GM12891 (cell line): Measurements from ENCODE around the gene PROM1. TPM values are rescaled to one million over a fixed set of nuclear protein-coding genes. Genes with fewer than 3 reads are reported as not detected.

Experiments used
- DNase-seq: peaks from one replicate; pipeline ENCODE4 v3.0.0; 2011; ENCODE audit warnings: low spot score; ENCODE audit not compliant: insufficient read length
- FAIRE-seq: peaks from 2 replicates; lab custom pipeline; 2011; peaks lifted over from hg19 to GRCh38; lab: Jason Lieb, UNC
- PAX5 ChIP-seq: IDR thresholded peaks from 2 replicates; pipeline ENCODE4 v1.6.1; 2011; ENCODE audit warnings: low read length, moderate library complexity, mild to moderate bottlenecking; ENCODE audit not compliant: insufficient read depth, severe bottlenecking
- POLR2A ChIP-seq: IDR thresholded peaks from 2 replicates; pipeline ENCODE4 v1.6.1; 2011; ENCODE audit warnings: low read depth, low read length, control low read depth
- POLR2AphosphoS5 ChIP-seq: IDR thresholded peaks from 2 replicates; pipeline ENCODE4 v1.6.1; 2011; ENCODE audit warnings: low read depth, low read length, control low read depth
- POU2F2 ChIP-seq: IDR thresholded peaks from 2 replicates; pipeline ENCODE4 v1.6.1; 2011; ENCODE audit warnings: low read depth, mild to moderate bottlenecking, control low read depth, low read length, moderate library complexity
- SPI1 ChIP-seq: IDR thresholded peaks from 2 replicates; pipeline ENCODE4 v1.6.1; 2011; ENCODE audit warnings: low read depth, low read length, control low read depth
- TAF1 ChIP-seq: IDR thresholded peaks from 2 replicates; pipeline ENCODE4 v1.6.1; 2011; ENCODE audit warnings: low read depth, low read length, control low read depth
- polyA plus RNA-seq: library from polyadenylated mRNA; unstranded; fragments of >200 nt; gene quantifications from one replicate; pipeline ENCODE4 v1.2.1, GENCODE V29; 2012; ENCODE audit warnings: low read depth, missing spikeins, inconsistent platforms; ENCODE audit not compliant: missing spikeins

Gene PROM1
- not detected for polyA plus RNA-seq

- DNase-seq: no peak
- no peak for FAIRE-seq
- TF ChIP-seq SPI1: no peak
- TF ChIP-seq POLR2A: no peak
- no peak for TF ChIP-seq POLR2AphosphoS5
- no peak for TF ChIP-seq POU2F2
- TF ChIP-seq PAX5: no peak
- no peak for TF ChIP-seq TAF1
Measured at GRCh38 chr4:16083241-16084191, at the start of gene PROM1. PROM1 (minus strand) TSS chr4:16084023; CDS start chr4:16075906, 8,117 bp downstream.

GRCh38 chr4:16133406-16133805 lies 49.6 kb upstream of the PROM1 start:
- no peak for TF ChIP-seq TAF1
- no peak for TF ChIP-seq PAX5
- TF ChIP-seq POLR2AphosphoS5: no peak
- TF ChIP-seq SPI1: no peak
- TF ChIP-seq POU2F2: no peak
- TF ChIP-seq POLR2A: no peak
- FAIRE-seq (no peak), DNase-seq (no peak)

GRCh38 chr4:16131293-16131692 lies 47.5 kb upstream of the PROM1 start:
- DNase-seq (no peak), FAIRE-seq (no peak)
- TF ChIP-seq POLR2A: no peak
- TF ChIP-seq TAF1: no peak
- no peak for TF ChIP-seq PAX5
- no peak for TF ChIP-seq POU2F2
- TF ChIP-seq SPI1: no peak
- no peak for TF ChIP-seq POLR2AphosphoS5

- TF ChIP-seq POU2F2: no peak
- no peak for TF ChIP-seq PAX5
- TF ChIP-seq POLR2A: no peak
- no peak for TF ChIP-seq SPI1
- no peak for TF ChIP-seq POLR2AphosphoS5
- TF ChIP-seq TAF1: no peak
- FAIRE-seq (no peak), DNase-seq (no peak)
Measured at GRCh38 chr4:16129336-16129735, 45.5 kb upstream of the PROM1 start.

GRCh38 chr4:16126714-16127113 lies 42.9 kb upstream of the PROM1 start:
- TF ChIP-seq POU2F2: no peak
- no peak for TF ChIP-seq POLR2AphosphoS5
- no peak for TF ChIP-seq TAF1
- no peak for TF ChIP-seq POLR2A
- no peak for TF ChIP-seq PAX5
- TF ChIP-seq SPI1: no peak
- FAIRE-seq (no peak), DNase-seq (no peak)

- FAIRE-seq (no peak), DNase-seq (no peak)
- no peak for TF ChIP-seq PAX5
- no peak for TF ChIP-seq POLR2AphosphoS5
- TF ChIP-seq SPI1: no peak
- no peak for TF ChIP-seq POU2F2
- TF ChIP-seq TAF1: no peak
- no peak for TF ChIP-seq POLR2A
Measured at GRCh38 chr4:16125571-16126445, 42.0 kb upstream of the PROM1 start.

- no peak for DNase-seq
- no peak for TF ChIP-seq POLR2AphosphoS5
- no peak for FAIRE-seq
Measured at GRCh38 chr4:16124232-16124631, 40.4 kb upstream of the PROM1 start.

GRCh38 chr4:16123356-16124084 lies 39.7 kb upstream of the PROM1 start:
- no peak for TF ChIP-seq SPI1
- FAIRE-seq (no peak), DNase-seq (no peak)

- TF ChIP-seq PAX5 (no peak), SPI1 (no peak), POU2F2 (no peak), POLR2A (no peak), TAF1 (no peak), POLR2AphosphoS5 (no peak)
- FAIRE-seq (no peak), DNase-seq (no peak)
Measured at GRCh38 chr4:16122784-16123183, 39.0 kb upstream of the PROM1 start.
